Testis (tissue), 3 donors: ENCODE measurements around the gene SMG6. TPM values are rescaled to one million over a fixed set of nuclear protein-coding genes. Genes with fewer than 3 reads are reported as not detected.

ENCODE experiments used
- DNase-seq: peaks from one replicate; pipeline ENCODE4 v3.0.0-alpha.2; 2019
- H3K27ac ChIP-seq, 2 donors: fragments of 200-600 bp; sonication (generic); one replicate each; pipeline ENCODE4 v1.5.1; 2019
- H3K27me3 ChIP-seq: fragments of 200-600 bp; sonication (generic); one replicate; pipeline ENCODE4 v1.5.1; 2019
- H3K36me3 ChIP-seq: fragments of 200-600 bp; sonication (generic); one replicate; pipeline ENCODE4 v1.5.1; 2017; ENCODE audit warnings: low read depth; ENCODE audit errors: missing control alignments
- H3K4me1 ChIP-seq: fragments of 200-600 bp; sonication (generic); one replicate; pipeline ENCODE4 v1.5.1; 2019
- H3K4me3 ChIP-seq, 2 donors: fragments of 200-600 bp; sonication (generic); one replicate each; pipeline ENCODE4 v1.5.1; 2017 to 2019
- H3K9me3 ChIP-seq: fragments of 200-600 bp; sonication (generic); one replicate; pipeline ENCODE4 v1.5.1; 2017
- POLR2A ChIP-seq: fragments of 450-650 bp; IDR thresholded peaks from one replicate; pipeline ENCODE4 v1.6.1; 2017; ENCODE audit warnings: antibody characterized with exemption, mild to moderate bottlenecking, moderate library complexity
- WGBS, 2 donors: methylation state at CpG; one replicate each; pipeline ENCODE4 v1.1.5; 2018; 5-methylcytosine and 5-hydroxymethylcytosine counted together
- intact Hi-C: fragments of 100-400 bp; cut with DNase I; formaldehyde crosslinking; loops from one replicate; pipeline ENCODE4 v1.15.1; 2023; ENCODE audit warnings: low total_unique reads
- polyA plus RNA-seq: library from polyadenylated mRNA; stranded (reverse); fragments of 350-450 nt; fragmentation: Illumina TruSeq; extraction: RNeasy Lipid Tissue Mini Kit (QIAGEN cat#74804); gene quantifications from one replicate; pipeline ENCODE4 v1.2.3, GENCODE V29; 2014; ENCODE audit warnings: low read depth, low replicate concordance; ENCODE audit not compliant: insufficient read depth
- total RNA-seq, 2 donors: library from RNA; depleted of rRNA; stranded (reverse); fragments of >200 nt; gene quantifications; one replicate each; pipeline ENCODE4 v1.2.3, GENCODE V29; 2016
- TF ChIP-seq, protein P1 (sequence below), 3 experiments: fragments of 450-650 bp in 2 of 3; fragments of 200-600 bp in 1 of 3; sonication (generic) in 1 of 3; IDR thresholded peaks; one replicate each; pipeline ENCODE4 v1.5.1; 2016 to 2019; ENCODE audit warnings: antibody characterized with exemption in 3 of 3, mild to moderate bottlenecking in 2 of 3, moderate library complexity in 1 of 3

The SMG6 gene
- total and polyA plus RNA-seq, 3 donors from 2014 or later: 68.7 to 86.5 (median 80.6) TPM

DNA sequence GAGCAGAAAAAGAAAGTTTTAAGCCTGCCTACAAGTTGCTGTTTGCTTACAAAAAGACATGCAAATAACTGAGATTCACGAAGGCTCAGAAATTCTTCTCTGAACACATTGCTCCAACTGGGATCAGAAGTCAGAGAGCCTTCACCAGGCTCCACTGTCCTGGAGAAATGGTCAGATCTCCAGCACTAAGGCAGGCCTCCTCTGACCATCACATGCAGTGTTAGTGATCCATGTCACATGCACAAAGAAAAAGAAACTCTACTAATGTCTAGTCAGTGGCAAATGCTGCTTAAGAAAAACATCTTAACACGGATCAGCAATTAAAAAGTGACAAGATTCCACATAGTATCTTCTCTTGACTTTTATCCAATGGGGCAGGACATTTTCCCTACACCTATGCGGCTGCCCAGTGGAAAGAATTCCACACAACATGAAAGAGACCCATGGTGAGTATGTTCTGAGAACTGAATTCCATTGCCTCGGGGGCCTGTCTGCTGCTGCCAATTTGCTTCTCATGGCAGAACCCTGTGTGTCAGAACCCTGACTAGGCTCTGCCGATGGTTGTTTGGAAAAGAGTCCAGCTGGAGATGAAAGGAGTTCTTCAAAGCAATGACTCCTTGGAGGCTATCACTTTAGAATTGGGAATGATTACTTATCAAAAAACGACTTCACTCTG, 152.1 kb downstream of the SMG6 start:
- Histone ChIP-seq H3K9me3 (no peaks in the 10 kb centered on the region), H3K27me3 (no peaks in the 10 kb centered on the region), H3K36me3 (no peaks in the 10 kb centered on the region), H3K4me3 (no peak overlapping the region), H3K4me1 (no peaks in the 10 kb centered on the region), H3K27ac (no peak overlapping the region)
- TF ChIP-seq POLR2A: no peak
- TF ChIP-seq, protein P1, sequence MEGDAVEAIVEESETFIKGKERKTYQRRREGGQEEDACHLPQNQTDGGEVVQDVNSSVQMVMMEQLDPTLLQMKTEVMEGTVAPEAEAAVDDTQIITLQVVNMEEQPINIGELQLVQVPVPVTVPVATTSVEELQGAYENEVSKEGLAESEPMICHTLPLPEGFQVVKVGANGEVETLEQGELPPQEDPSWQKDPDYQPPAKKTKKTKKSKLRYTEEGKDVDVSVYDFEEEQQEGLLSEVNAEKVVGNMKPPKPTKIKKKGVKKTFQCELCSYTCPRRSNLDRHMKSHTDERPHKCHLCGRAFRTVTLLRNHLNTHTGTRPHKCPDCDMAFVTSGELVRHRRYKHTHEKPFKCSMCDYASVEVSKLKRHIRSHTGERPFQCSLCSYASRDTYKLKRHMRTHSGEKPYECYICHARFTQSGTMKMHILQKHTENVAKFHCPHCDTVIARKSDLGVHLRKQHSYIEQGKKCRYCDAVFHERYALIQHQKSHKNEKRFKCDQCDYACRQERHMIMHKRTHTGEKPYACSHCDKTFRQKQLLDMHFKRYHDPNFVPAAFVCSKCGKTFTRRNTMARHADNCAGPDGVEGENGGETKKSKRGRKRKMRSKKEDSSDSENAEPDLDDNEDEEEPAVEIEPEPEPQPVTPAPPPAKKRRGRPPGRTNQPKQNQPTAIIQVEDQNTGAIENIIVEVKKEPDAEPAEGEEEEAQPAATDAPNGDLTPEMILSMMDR (IDR thresholded peaks at IDR 0.05): no peak
- intact Hi-C loops: no loop called here
- DNase-seq: no peak
- WGBS, 2 donors: 65 to 70% methylated on average over 6 of the region's 6 CpGs

DNA sequence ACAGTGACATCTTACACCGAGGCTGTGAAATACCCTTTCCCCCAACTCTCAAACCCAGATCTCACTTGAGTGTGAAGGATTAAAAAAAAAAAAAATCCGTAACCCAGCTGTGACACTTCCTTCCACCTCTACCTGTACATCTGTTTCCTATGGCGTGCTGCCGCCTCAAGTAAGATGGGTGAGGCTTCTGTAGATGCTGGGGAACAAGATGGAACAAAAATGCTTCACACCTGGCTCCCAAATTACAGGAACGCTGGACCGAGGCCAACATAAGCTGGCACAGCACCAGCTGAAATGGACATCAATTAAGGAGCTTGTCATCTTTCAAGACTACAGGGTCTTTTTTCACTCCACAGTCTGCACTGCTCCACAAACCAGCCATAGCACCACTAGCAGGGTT, 152.8 kb downstream of the SMG6 start:
- intact Hi-C loops: no loop called here
- no peaks in the 10 kb centered on the region for H3K36me3 ChIP-seq
- TF ChIP-seq, protein P1 (IDR thresholded peaks at IDR 0.05): no peak
- TF ChIP-seq POLR2A: no peak
- H3K4me1 ChIP-seq: no peaks in the 10 kb centered on the region
- no peak for DNase-seq
- WGBS, 2 donors: 75 to 76% methylated on average over 6 of the region's 6 CpGs
- no peaks in the 10 kb centered on the region for H3K9me3 ChIP-seq
- no peak overlapping the region for H3K27ac ChIP-seq
- H3K27me3 ChIP-seq: no peaks in the 10 kb centered on the region
- no peak overlapping the region for H3K4me3 ChIP-seq

DNA sequence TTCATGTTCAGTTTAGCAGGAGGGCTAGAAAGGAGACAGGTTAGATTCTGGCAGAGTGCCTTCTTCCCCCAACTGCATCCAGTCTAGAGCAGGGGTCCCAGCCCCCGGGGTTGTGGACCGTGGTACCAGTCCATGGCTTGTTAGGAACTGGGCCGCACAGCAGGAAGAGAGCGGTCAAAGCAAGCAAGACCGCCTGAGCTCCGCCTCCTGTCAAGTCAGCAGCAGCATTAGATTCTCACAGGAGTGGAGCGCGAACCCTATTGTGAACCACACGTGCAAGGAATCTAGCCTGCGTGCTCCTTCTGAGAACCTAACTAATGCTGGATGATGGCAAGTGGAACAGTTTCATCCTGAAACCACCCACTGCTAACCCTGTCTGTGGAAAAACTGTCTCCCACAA, 153.7 kb downstream of the SMG6 start:
- no peaks in the 10 kb centered on the region for H3K27me3 ChIP-seq
- H3K27ac ChIP-seq: no peak overlapping the region
- intact Hi-C loops: no loop called here
- H3K9me3 ChIP-seq: no peaks in the 10 kb centered on the region
- no peaks in the 10 kb centered on the region for H3K36me3 ChIP-seq
- H3K4me1 ChIP-seq: no peaks in the 10 kb centered on the region
- H3K4me3 ChIP-seq: no peak overlapping the region
- TF ChIP-seq POLR2A: no peak
- TF ChIP-seq, protein P1 (IDR thresholded peaks at IDR 0.05): no peak
- DNase-seq: no peak
- WGBS, 2 donors: 93 to 95% methylated on average over 6 to 10 of the region's 10 CpGs

DNA sequence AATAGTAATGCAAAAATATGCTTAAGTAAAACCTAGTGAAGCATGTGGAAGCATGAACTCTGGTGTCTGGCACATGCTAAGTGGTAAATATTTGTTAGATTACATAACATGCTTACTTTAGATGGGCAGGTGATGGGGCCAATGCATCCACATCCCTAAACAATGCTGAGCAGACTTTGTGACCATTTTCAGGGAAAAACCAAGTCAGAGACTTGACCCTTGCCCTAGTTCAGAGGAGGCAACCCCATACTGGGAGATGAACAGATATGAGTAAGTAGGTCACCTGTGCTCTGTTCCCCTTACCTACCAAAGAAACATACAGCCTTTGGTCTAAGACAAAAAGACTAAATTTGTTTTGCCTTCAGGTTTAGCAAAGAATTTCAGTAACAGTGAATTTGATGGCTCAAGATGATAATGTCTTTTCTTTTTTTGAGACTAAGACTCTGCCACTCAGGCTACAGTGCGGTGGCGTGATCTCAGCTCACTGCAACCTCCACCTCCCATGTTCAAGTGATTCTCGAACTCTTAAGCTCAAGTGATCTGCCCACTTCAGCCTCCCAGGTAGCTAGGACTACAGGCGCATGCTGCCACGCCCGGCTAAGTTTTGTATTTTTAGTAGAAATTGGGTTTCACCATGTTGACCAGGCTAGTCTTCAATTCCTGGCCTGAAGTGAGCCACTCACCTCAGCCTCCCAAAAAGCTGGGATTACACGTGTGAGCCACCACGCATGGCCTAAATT, 157.3 kb downstream of the SMG6 start:
- intact Hi-C loops: no loop called here
- Histone ChIP-seq H3K4me3 (no peak overlapping the region), H3K9me3 (no peaks in the 10 kb centered on the region), H3K36me3 (no peaks in the 10 kb centered on the region), H3K4me1 (no peaks in the 10 kb centered on the region), H3K27me3 (no peaks in the 10 kb centered on the region), H3K27ac (no peak overlapping the region)
- TF ChIP-seq, protein P1 (IDR thresholded peaks at IDR 0.05): no peak
- TF ChIP-seq POLR2A: no peak
- 93 to 94% methylated on average over 8 of the region's 8 CpGs for WGBS, 2 donors
- DNase-seq: no peak
